Endometrial microvascular endothelial cells (primary cell): ENCODE measurements around the gene NPC1. TPM values are rescaled to one million over a fixed set of nuclear protein-coding genes. Genes with fewer than 3 reads are reported as not detected.

Experiments used
- in situ Hi-C: cut with HindIII; loops from 2 replicates; pipeline ENCODE4 v1.10.0; 2017; ENCODE audit warnings: low sequenced_read_pairs, low pct_unique_long_range_greater_than_20kb; ENCODE audit errors: inconsistent ontology term
- total RNA-seq: library from RNA; depleted of rRNA; stranded (reverse); fragments of >200 nt; gene quantifications from one replicate; pipeline ENCODE4 v1.2.3, GENCODE V29; 2015; ENCODE audit errors: inconsistent ontology term

Gene NPC1
- total RNA-seq = 52.1 TPM

DNA sequence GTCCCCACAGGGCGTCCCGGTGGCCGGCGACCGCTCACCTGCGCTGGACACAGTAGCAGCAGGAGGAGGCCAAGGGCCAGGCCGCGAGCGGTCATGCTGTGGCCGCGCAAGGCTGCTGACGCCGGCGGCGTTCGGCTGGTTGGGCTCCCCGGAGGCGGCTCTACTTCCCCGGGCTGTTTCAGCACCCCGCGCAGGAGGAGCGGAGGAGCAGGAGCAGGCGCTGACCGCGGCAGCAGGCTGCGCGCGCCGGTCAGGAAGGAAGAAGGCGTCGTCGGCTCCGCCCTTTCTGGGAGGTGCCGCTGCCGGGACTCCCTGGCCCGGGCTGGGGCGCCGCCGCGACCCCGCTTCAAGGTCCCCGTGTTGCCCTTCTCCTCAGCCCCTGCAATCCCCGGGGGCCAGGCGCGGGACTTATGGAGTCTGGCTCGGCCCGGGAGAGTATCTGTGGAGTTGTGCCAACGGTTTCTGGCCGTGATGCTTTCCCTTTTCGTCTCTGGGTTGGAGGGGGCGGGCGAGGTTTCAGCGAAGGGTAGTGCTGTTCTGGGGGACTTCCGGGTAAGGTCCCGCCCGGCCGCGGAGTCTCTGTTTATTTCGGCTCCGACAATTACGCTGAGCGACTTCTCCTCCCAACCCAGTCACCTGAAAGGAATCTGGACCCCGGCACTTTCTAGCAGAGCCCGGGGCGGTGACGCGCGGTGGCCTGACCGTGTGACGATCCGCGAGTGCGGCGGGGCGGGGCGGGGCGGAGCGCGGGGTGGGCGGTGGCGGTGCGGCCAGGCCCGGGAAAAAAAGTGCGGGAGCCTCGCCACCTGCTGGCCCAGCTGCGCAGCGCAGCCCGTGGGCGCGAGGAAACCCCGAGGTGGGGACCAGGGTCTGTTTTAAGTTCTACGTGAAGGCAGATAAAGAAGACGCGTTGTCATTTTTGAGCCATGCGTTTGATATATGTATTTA, at the start of gene NPC1:
NPC1 (minus strand) TSS at position 258 of the 948 bp plus-strand sequence; CDS start at position 95, 163 bp downstream.
- in situ Hi-C loops = no loop called here

DNA sequence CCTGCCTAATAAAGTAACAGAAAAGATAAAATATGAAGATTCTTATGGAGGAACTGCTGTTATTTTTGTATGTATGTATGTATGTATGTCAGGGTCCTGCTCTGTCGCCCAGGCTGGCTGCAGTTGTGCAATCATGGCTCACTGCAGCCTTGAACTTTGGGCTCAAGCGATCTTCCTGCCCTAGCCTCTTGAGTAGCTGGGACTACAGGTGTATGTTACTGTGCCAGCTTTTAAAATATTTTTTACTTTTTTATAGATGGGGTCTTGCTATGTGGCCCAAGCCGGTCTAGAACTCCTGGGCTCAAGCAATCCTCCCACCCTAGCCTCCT, 49.7 kb upstream of the NPC1 start:
- in situ Hi-C loops = no loop called here

DNA sequence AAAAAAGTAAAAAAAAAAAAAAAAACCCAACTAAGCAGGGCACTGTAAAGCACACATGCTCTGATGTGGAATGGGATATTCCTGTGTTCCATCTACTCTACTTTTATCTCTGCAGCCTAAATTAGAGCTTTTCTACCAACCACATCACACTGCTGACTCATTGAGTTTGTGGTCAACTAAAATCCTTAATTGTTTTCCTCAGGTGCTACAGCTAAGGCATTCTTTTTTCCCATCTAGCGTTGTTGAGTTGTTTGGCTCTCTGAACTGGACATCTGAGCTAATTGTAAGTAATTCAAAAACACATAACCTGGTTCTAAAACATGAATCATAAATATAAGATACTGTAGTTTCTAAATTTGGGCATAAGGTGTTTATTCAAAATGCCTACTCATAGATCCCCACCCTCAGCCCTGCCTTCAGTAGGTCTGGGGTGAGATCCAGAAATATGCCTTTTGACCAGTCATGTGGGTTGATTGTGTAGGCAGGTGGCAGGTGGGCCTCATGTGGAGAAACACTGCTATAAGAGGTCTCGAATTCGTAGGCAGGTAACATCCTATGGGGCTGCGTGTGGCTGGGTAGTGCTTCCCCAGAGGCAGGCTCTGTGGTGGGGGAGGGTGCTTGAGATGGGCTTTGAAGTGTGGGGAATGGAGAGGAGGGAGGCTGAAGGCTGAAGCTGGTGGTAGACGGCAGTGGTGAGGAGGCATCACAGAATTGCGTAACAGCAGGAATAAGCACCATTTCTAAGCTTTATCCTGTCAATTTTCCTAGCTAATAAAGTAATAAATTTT, 49.2 kb upstream of the NPC1 start:
- in situ Hi-C loops = no loop called here

- in situ Hi-C loops = no loop called here
Measured at GRCh38 chr18:23634692-23635091, 48.4 kb upstream of the NPC1 start.

GRCh38 chr18:23632615-23633014, 46.3 kb upstream of the NPC1 start:
- in situ Hi-C loops = no loop called here

- in situ Hi-C loops = no loop called here
Measured at GRCh38 chr18:23631746-23632145, 45.4 kb upstream of the NPC1 start.

- in situ Hi-C loops = no loop called here
Measured at GRCh38 chr18:23631312-23631711, 45.0 kb upstream of the NPC1 start.

- in situ Hi-C loops = no loop called here
Measured at GRCh38 chr18:23629444-23629946, 43.2 kb upstream of the NPC1 start.

DNA sequence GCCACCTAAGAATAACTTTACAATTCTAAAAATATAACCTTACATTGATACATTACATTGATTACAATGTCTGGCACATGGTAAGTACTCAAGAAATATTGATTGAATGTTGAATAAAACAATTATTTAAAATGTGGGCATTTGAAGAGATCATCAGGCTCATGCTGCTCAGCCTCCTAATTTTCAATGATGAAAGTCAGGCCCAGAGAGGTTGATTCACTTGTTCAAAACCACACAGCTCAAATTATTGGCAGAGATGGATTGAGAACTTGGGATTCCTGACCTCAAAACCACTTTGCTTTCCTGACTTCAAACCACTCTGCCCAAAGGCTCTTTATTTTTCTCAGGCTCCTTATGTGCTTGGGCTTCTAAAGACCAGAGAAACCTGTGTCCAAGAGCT, 41.7 kb upstream of the NPC1 start:
- in situ Hi-C loops = no loop called here

- in situ Hi-C loops = no loop called here
Measured at GRCh38 chr18:23627321-23627720, 41.0 kb upstream of the NPC1 start.

DNA sequence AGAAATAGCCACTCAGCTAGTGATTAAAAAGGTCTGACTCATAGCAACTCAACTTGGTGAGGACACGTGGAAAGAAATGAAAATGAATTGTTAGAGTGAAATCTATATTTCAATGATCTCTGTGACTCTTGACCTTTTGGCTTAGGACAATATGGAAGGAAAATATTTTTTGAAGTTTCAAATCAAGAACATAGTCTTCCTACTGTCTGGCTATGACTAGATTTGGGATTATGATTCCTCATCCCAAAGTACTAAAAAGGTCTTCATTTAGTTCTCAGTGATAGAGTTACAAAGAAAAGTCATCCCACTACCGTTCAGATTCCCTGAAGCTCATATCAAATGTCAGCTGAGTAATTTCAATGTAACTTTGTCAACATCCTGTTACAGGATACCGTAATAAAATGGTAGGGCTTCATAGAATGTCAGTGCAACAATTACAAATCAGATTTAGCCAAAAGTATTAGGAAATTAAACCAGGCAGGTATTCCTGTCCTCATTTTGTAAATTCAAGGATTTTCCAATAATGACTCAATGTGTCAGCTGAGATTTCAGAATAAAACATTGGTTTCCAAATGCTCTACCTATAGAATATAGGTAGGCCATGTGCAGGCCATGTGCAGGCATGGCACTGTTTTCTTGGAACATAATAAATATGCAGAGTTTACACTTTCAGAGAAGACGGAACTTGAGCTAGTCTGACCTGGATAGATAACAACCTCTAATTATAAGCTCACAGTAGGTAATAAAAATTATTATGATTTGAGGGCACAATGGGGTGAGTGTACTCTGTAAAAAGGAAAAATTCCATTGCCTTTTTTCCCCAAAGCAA, 40.4 kb upstream of the NPC1 start:
- in situ Hi-C loops = no loop called here

DNA sequence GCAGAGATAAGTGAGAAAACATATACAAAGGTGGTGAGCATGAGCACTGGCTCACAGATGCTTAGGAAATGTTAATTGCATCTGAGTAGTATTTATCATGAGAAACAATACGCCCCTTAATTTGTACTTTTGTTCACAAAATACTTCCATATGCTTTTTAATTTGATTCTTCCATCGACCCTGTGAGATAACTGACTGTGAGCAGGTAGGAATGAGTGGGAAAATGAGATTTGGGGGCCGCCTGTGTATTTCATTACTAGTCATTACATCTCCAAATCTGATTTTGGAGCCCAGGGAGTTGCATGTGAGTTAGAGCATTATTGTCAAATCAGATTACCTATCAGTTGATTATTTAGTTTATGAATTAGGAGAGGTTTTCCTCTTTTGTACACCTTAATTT, 36.7 kb upstream of the NPC1 start:
- in situ Hi-C loops = no loop called here

DNA sequence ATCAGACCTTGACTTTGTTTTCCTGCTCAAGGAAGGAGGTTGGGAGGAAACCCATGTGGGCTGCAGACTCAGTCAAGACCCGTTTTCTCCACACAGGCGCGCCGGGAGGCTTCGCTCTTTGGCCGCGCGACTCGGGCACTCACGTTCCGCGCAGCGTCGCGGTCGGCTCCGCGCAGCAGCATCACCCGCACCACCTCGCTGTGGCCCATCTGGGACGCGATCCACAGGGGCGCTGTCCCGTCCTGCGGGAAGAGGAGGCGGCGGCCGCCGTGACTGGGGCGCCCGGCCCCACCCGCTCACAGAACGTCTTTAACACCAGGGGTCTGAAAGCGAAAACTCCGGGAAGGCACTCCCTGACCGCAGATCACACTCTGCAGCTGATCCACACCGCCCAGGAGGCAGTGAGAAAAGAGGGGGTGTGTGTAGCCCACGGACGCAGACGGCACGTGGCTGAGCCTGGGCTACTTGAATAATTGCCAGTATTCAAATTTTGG, 33.1 kb upstream of the NPC1 start:
- in situ Hi-C loops = no loop called here

GRCh38 chr18:23618862-23619387, 32.6 kb upstream of the NPC1 start:
- in situ Hi-C loops = no loop called here

GRCh38 chr18:23617412-23618014, 31.2 kb upstream of the NPC1 start:
- in situ Hi-C loops = no loop called here

- in situ Hi-C loops = no loop called here
Measured at GRCh38 chr18:23616258-23616657, 30.0 kb upstream of the NPC1 start.

DNA sequence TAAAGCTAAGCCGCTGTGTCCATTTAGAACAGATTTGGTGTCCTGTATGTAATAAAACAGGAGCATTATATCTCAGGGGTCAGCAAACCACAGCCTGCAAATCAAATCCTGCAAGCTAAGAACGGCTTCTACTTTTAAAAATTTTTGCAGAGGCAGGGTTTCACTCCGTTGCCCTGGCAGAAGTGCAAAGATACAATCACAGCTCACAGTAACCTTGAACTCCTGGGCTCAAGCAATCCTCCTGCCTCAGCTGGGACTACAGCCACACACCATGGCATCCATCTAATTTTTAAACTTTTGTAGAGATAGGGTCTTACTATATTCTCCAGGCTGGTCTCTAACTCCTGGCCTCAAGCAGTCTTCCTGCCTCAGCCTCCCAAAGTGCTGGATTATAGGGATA, 28.6 kb upstream of the NPC1 start:
- in situ Hi-C loops = no loop called here

DNA sequence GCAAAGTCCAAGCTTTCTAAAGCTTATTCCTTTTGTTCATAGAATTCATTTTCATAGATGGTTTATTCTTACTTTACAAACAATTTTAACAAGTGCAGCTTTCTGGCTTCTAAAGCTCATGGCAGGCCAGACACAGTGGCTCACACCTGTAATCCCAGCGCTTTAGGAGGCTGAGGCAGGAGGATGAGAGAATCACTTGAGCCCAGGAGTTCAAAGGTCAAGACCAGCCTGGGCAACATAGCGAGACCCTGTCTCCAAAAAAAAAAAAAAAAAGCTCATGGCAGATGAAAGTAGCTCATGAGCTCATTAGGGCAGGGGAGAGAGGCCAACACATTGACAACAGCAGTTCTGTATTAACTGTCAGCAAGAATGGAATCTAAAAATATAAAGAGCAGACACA, 28.1 kb upstream of the NPC1 start:
- in situ Hi-C loops = no loop called here
